ENCODE results near the gene ARSB. TPM values are rescaled to one million over a fixed set of nuclear protein-coding genes. Genes with fewer than 3 reads are reported as not detected.

The ARSB gene
- total and polyA plus RNA-seq, 2 donors (not counting 1 experiment from before 2014, with no cell fraction given), result 4.6 to 9.8 TPM

- H3K4me3 ChIP-seq (ENCODE audit: control extremely low read depth in 1 of 5, extremely low read depth in 1 of 5, insufficient read depth in 1 of 5, low read depth in 2 of 5, low read length in 4 of 5), result no peak overlapping the region
- no peak for ATAC-seq (ENCODE audit: low read depth)
- no peak overlapping the region for H3K9ac ChIP-seq (ENCODE audit: low read length)
- Mint-ChIP-seq H3K4me1 (peaks cover 37% of the 10 kb centered on the region), H3K27me3 (no peaks in the 10 kb centered on the region), H3K27ac (no peak overlapping the region), H3K9me3 (ENCODE audit: insufficient read depth) (no peaks in the 10 kb centered on the region), H3K4me3 (peak overlapping the region; percentile 18)
- intact Hi-C loops (cut with micrococcal nuclease), result loop anchor here (5.0 to 10.0 kb wide), 3 partner anchors 79 to 334 kb away; no protein-coding TSS in a partner anchor
- no peak overlapping the region for H3K4me2 ChIP-seq (replicated peaks; ENCODE audit: low read depth, low read length, poor library complexity, severe bottlenecking)
- no peaks in the 10 kb centered on the region for H3K36me3 ChIP-seq (replicated peaks in 1 of 2; ENCODE audit: control extremely low read depth in 1 of 2, control insufficient read depth in 1 of 2, extremely low read depth in 1 of 2, insufficient read depth in 2 of 2, low read length in 1 of 2)
- H3K27me3 ChIP-seq (replicated peaks in 1 of 4; ENCODE audit: control extremely low read depth in 1 of 4, control insufficient read depth in 3 of 4, insufficient read depth in 4 of 4, low read length in 3 of 4), result no peaks in the 10 kb centered on the region
- H3K27ac ChIP-seq (ENCODE audit: low read length in 2 of 2), result no peak overlapping the region
- H2AFZ ChIP-seq (ENCODE audit: insufficient read depth, low read depth, low read length, poor library complexity, severe bottlenecking), result no peak overlapping the region
- no peak for TF ChIP-seq EZH2 (IDR thresholded peaks at IDR 0.05; ENCODE audit: borderline replicate concordance, insufficient read depth, low read depth, low read length, poor library complexity, severe bottlenecking)
- TF ChIP-seq CTCF (IDR thresholded peaks at IDR 0.05), result no peak
- DNase-seq, result no peak
- no peaks in the 10 kb centered on the region for H3K79me2 ChIP-seq (ENCODE audit: control insufficient read depth, insufficient read depth, low read length)
- H3K4me1 ChIP-seq (ENCODE audit: control insufficient read depth in 2 of 2, insufficient read depth in 2 of 2, low read length in 2 of 2), result peaks cover 24 to 36% of the 10 kb centered on the region in 2 donors
- WGBS (ENCODE audit: insufficient coverage), result 93% methylated on average over 6 of the region's 10 CpGs
- H4K20me1 ChIP-seq (ENCODE audit: control insufficient read depth, insufficient read depth, low read length, poor library complexity, severe bottlenecking), result peaks cover 8% of the 10 kb centered on the region
- peaks cover 0 to 5% (median 0%) of the 10 kb centered on the region in 3 donors for H3K9me3 ChIP-seq (ENCODE audit: control extremely low read depth in 1 of 3, control insufficient read depth in 2 of 3, insufficient read depth in 1 of 3, low read length in 2 of 3)
- CTCF ChIA-PET, result interaction anchor here (1.0 kb wide), 2 partner anchors 15 to 419 kb away, joined by 3 read pairs; no protein-coding TSS in a partner anchor
- POLR2A ChIA-PET, result no interaction called here
Measured at GRCh38 chr5:78888580-78889368, 96.3 kb downstream of the ARSB start.
